ENCODE results near the gene RASGRP2. TPM values are rescaled to one million over a fixed set of nuclear protein-coding genes. Genes with fewer than 3 reads are reported as not detected.

RASGRP2 gene
- total RNA-seq, 1 donor from 2014 or later, result not detected

DNA sequence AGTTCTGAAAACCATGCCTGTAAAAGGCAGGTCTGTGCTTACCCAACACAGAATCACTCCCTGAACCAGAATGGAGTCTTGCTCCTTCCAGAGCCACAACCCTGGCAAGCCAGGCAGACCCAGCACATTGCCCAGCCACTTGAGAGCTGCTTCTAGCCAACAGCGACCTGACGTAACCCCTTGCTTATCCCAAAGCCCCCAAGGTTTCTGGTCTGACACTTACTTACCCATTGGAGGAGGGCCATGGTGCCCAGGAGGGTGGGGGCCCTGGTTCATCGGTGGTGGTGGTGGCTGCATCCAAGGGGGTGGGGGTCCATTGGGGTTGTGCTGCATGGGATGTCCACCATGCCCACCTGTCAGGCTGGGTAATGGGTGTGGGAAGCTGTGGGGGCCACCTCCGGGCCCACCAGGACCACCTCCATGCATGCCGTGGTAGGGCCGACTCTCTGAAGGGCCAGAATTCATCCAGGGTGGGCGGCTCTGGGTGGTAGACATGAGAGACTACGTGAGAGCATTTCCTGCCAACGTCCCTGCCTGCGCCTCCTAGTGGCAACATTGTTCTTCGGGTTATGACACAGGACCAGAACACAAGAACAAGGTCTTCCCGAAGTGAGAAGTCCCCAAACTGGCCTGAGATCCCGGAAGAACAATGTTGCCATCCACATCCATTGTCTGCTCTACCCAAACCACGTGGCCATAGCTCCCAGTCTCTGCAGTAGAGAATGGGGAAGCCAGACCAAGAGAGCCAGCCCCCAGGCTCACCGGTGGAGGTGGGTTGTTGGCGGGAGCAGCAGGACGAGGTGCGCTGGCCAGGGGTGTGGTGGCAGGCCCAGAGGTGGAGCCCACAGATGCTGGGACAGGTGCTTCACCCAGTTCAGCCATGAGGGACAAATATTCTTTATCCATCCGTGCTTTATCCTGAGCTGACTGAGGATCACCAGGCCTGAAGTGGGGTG is 23.7 kb upstream of the RASGRP2 start:
- DNase-seq (ENCODE audit: low read depth), result peak; percentile 37
- no peak for FAIRE-seq
- Histone ChIP-seq H3K36me3 (ENCODE audit: control insufficient read depth, insufficient read depth, low read length) (peaks cover 70% of the 10 kb centered on the region), H3K4me3 (ENCODE audit: low read depth, low read length) (no peak overlapping the region), H3K27me3 (ENCODE audit: control insufficient read depth, insufficient read depth, low read length) (no peaks in the 10 kb centered on the region)
- TF ChIP-seq, protein P1, sequence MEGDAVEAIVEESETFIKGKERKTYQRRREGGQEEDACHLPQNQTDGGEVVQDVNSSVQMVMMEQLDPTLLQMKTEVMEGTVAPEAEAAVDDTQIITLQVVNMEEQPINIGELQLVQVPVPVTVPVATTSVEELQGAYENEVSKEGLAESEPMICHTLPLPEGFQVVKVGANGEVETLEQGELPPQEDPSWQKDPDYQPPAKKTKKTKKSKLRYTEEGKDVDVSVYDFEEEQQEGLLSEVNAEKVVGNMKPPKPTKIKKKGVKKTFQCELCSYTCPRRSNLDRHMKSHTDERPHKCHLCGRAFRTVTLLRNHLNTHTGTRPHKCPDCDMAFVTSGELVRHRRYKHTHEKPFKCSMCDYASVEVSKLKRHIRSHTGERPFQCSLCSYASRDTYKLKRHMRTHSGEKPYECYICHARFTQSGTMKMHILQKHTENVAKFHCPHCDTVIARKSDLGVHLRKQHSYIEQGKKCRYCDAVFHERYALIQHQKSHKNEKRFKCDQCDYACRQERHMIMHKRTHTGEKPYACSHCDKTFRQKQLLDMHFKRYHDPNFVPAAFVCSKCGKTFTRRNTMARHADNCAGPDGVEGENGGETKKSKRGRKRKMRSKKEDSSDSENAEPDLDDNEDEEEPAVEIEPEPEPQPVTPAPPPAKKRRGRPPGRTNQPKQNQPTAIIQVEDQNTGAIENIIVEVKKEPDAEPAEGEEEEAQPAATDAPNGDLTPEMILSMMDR (IDR thresholded peaks at IDR 0.05; ENCODE audit: insufficient read depth, low read length, severe bottlenecking), result peak; percentile 82

DNA sequence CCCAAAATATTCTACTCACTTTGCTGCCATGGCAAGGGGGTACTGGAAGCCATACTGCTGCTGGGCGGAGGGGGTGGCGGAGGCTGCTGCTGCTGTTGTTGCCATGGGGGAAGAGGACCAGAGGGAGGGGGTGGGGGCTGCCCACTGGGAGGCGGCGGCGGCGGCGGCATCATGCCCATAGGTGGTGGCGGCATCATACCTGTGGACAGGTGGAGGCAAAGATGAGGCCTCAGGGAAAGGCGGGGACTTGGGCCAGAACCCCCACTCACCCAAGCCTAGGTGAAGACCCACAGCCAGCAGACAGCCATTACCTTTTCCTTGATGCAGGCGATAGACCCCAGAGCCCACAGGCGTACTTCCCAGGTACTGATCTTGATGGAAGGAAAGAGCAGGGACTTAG is 22.9 kb upstream of the RASGRP2 start:
- Histone ChIP-seq H3K27me3 (ENCODE audit: control insufficient read depth, insufficient read depth, low read length) (no peaks in the 10 kb centered on the region), H3K36me3 (ENCODE audit: control insufficient read depth, insufficient read depth, low read length) (peaks cover 65% of the 10 kb centered on the region), H3K4me3 (ENCODE audit: low read depth, low read length) (no peak overlapping the region)
- FAIRE-seq (no peak), DNase-seq (ENCODE audit: low read depth) (no peak)
- TF ChIP-seq, protein P1 (IDR thresholded peaks at IDR 0.05; ENCODE audit: insufficient read depth, low read length, severe bottlenecking), result no peak

DNA sequence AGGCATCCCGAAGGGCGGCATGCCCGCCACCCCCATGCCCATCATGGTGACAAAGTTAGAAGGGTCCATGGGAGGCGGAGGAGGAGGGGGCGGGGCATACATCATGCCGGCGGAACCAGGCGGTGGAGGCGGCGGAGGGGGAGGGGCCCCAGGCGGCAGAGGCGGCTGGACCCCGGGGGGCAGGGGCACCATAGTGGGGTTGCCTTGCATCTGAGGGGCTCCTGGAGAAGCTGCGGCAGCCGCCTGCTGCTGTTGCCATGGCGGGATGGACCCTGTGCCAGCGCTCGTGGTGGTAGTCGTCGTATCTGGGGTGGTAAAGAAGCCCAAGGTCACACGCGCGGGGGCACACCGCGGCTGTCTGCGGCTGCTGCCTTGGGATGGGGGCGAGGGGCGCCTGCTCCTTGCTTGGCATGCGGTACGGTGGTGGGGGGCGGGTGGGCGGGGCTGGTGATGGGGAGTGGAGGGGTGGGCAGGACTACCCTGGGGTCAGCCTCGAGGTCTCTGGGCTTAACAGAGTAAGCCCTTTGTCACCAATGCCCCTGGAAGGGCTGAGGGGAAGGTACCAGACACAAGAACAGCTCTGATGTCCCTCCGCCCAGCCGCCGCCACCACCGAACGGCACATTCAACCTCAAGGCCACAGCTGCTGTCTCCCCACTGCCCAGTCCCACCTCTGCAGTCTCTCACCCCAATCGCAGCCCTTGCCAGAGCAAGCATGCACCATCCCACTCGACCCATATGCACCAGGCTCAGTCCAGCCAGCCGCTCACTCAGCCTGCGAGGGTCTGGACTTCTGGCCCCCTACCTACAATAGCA is 22.1 kb upstream of the RASGRP2 start:
- Histone ChIP-seq H3K36me3 (ENCODE audit: control insufficient read depth, insufficient read depth, low read length) (peaks cover 60% of the 10 kb centered on the region), H3K27me3 (ENCODE audit: control insufficient read depth, insufficient read depth, low read length) (no peaks in the 10 kb centered on the region), H3K4me3 (ENCODE audit: low read depth, low read length) (no peak overlapping the region)
- FAIRE-seq (no peak), DNase-seq (ENCODE audit: low read depth) (no peak)
- TF ChIP-seq, protein P1 (IDR thresholded peaks at IDR 0.05; ENCODE audit: insufficient read depth, low read length, severe bottlenecking), result no peak

DNA sequence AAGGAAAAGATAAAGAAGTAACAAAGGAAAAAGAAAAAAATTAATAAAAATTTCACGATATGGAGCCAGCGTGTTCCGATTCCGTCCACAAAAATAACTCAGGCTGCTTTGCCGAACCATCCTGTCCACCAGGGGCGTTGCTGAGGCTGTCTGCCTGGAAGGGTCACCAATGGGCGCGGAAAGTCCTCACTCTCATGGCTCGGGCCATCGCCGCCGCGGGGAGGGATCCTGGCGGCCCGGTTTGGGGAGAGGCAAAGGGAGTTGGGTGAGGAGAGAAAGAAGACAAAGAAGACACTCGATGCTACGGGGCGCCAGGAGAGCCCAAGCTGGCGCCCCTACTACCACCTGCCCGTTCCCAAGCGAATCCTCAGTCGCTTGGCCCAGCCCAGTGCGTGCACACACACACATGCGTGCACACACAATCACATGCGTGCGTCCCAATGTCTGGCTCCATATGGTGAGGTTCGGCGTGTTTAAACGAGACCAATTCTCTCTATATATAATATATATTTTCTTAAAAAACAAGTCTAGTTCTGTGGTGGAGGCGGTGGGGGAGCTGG is 21.4 kb upstream of the RASGRP2 start:
- FAIRE-seq (no peak), DNase-seq (ENCODE audit: low read depth) (no peak)
- no peak overlapping the region for H3K4me3 ChIP-seq (ENCODE audit: low read depth, low read length)
- H3K36me3 ChIP-seq (ENCODE audit: control insufficient read depth, insufficient read depth, low read length), result peaks cover 54% of the 10 kb centered on the region
- TF ChIP-seq, protein P1 (IDR thresholded peaks at IDR 0.05; ENCODE audit: insufficient read depth, low read length, severe bottlenecking), result peak; percentile 20
- no peaks in the 10 kb centered on the region for H3K27me3 ChIP-seq (ENCODE audit: control insufficient read depth, insufficient read depth, low read length)

DNA sequence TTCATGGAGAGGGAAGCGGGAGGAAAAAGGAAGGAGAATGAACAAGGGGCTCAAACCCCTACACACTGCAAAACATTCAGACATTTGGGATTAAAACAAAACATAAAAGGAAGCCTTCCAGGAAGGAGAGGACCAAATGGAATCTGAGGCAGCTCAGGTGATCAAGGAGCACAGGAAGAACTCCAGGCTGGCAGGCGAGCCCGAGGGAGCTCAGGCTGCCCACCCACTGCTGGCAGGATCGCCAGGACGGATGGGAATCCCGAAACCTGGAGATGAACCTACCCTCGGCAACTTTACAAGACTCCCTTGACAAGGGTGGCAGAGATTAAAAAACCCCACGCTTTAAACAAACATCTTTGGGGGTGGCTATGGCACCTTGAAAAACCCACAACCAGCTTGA is 20.8 kb upstream of the RASGRP2 start:
- no peak for FAIRE-seq
- Histone ChIP-seq H3K4me3 (ENCODE audit: low read depth, low read length) (no peak overlapping the region), H3K27me3 (ENCODE audit: control insufficient read depth, insufficient read depth, low read length) (no peaks in the 10 kb centered on the region), H3K36me3 (ENCODE audit: control insufficient read depth, insufficient read depth, low read length) (peaks cover 48% of the 10 kb centered on the region)
- no peak for DNase-seq (ENCODE audit: low read depth)
- TF ChIP-seq, protein P1 (IDR thresholded peaks at IDR 0.05; ENCODE audit: insufficient read depth, low read length, severe bottlenecking), result no peak
